Neural cell (in vitro differentiated cells): ENCODE measurements around the gene ZFPM1. TPM values are rescaled to one million over a fixed set of nuclear protein-coding genes. Genes with fewer than 3 reads are reported as not detected.

Experiments used
- H2AFZ ChIP-seq: fragments of 200-600, 300-800 bp; sonication (generic), shearing (Covaris generic); 2 replicates; pipeline ENCODE4 v1.6.0; 2014; ENCODE audit warnings: low read depth, mild to moderate bottlenecking, antibody characterized with exemption, low read length, moderate library complexity
- H3F3A ChIP-seq: fragments of 200-600 bp; shearing (Covaris generic); 2 replicates; pipeline ENCODE4 v1.6.1; 2016; ENCODE audit warnings: mild to moderate bottlenecking, moderate library complexity, mixed read lengths, antibody characterized with exemption, low read length; ENCODE audit not compliant: insufficient read depth, poor library complexity, severe bottlenecking
- H3K27ac ChIP-seq: fragments of 200-600, 300-800 bp; sonication (generic), shearing (Covaris generic); 2 replicates; pipeline ENCODE4 v1.5.1; 2014; ENCODE audit warnings: mild to moderate bottlenecking, low read length, moderate library complexity
- H3K27me3 ChIP-seq: fragments of 300-800, 200-600 bp; sonication (generic), shearing (Covaris generic); 2 replicates; pipeline ENCODE4 v1.6.0; 2014; ENCODE audit warnings: mild to moderate bottlenecking, low read depth, low read length, moderate library complexity; ENCODE audit not compliant: insufficient read depth
- H3K36me3 ChIP-seq: fragments of 300-800, 200-600 bp; sonication (generic), shearing (Covaris generic); 2 replicates; pipeline ENCODE4 v1.5.1; 2014; ENCODE audit warnings: mild to moderate bottlenecking, antibody characterized with exemption, low read length, moderate library complexity; ENCODE audit not compliant: insufficient read depth
- H3K4me2 ChIP-seq: fragments of 300-800, 200-600 bp; sonication (generic), shearing (Covaris generic); 2 replicates; pipeline ENCODE4 v1.6.0; 2014; ENCODE audit warnings: mild to moderate bottlenecking, low read length
- H3K4me3 ChIP-seq: fragments of 300-800, 200-600 bp; sonication (generic), shearing (Covaris generic); 2 replicates; pipeline ENCODE4 v1.5.1; 2014; ENCODE audit warnings: mild to moderate bottlenecking, low read length, moderate library complexity
- H3K79me2 ChIP-seq: fragments of 200-600 bp; shearing (Covaris generic); replicated peaks from 2 replicates; pipeline ENCODE4 v1.6.0; 2014; ENCODE audit warnings: mild to moderate bottlenecking, low read length, moderate library complexity; ENCODE audit not compliant: insufficient read depth
- H3K9ac ChIP-seq: fragments of 300-800, 200-600 bp; sonication (generic), shearing (Covaris generic); 2 replicates; pipeline ENCODE4 v1.6.1; 2016; ENCODE audit warnings: mild to moderate bottlenecking, low read length, mixed read lengths
- H3K9me2 ChIP-seq: fragments of 200-600 bp; shearing (Covaris generic); 2 replicates; pipeline ENCODE4 v1.6.1; 2016; ENCODE audit warnings: mild to moderate bottlenecking, low read length, mixed read lengths; ENCODE audit not compliant: insufficient read depth
- H3K9me3 ChIP-seq: fragments of 200-600, 300-800 bp; sonication (generic), shearing (Covaris generic); 2 replicates; pipeline ENCODE4 v1.6.1; 2016; ENCODE audit warnings: mild to moderate bottlenecking, mixed run types, low read length, moderate library complexity, mixed read lengths
- H4K20me1 ChIP-seq: fragments of 200-600 bp; shearing (Covaris generic); 2 replicates; pipeline ENCODE4 v1.6.1; 2016; ENCODE audit warnings: mild to moderate bottlenecking, mixed run types; ENCODE audit not compliant: insufficient read depth
- EP300 ChIP-seq: fragments of 450-650 bp; conservative IDR thresholded peaks from 2 replicates; pipeline ENCODE4 v1.6.1; 2014; ENCODE audit warnings: antibody characterized with exemption, mild to moderate bottlenecking, moderate library complexity; ENCODE audit not compliant: poor library complexity, severe bottlenecking
- EZH2 ChIP-seq: fragments of 200-600, 300-800 bp; shearing (Covaris generic), sonication (generic); IDR thresholded peaks from 2 replicates; pipeline ENCODE4 v1.6.1; 2014; ENCODE audit warnings: antibody characterized with exemption, low read length, borderline replicate concordance, mild to moderate bottlenecking; ENCODE audit not compliant: insufficient read depth, poor library complexity, severe bottlenecking
- MXI1 ChIP-seq: fragments of 450-650 bp; conservative IDR thresholded peaks from 2 replicates; pipeline ENCODE4 v1.6.1; 2014; ENCODE audit warnings: antibody characterized with exemption, mild to moderate bottlenecking; ENCODE audit not compliant: poor library complexity, severe bottlenecking
- POLR2AphosphoS5 ChIP-seq: IDR thresholded peaks from 2 replicates; pipeline ENCODE4 v1.6.1; 2012
- RAD21 ChIP-seq: fragments of 450-650 bp; conservative IDR thresholded peaks from 2 replicates; pipeline ENCODE4 v1.6.1; 2014; ENCODE audit warnings: antibody characterized with exemption, mild to moderate bottlenecking, moderate library complexity
- SMC3 ChIP-seq: fragments of 450-650 bp; conservative IDR thresholded peaks from 2 replicates; pipeline ENCODE4 v1.6.1; 2014; ENCODE audit warnings: antibody characterized with exemption, mild to moderate bottlenecking, moderate library complexity; ENCODE audit not compliant: poor library complexity
- TAF1 ChIP-seq: IDR thresholded peaks from 2 replicates; pipeline ENCODE4 v1.6.1; 2012; ENCODE audit warnings: low read depth
- polyA minus RNA-seq: library from RNA; depleted of rRNA, polyadenylated mRNA; stranded (reverse); fragments of >200 nt; gene quantifications from 2 replicates; pipeline ENCODE4 v1.2.3, GENCODE V29; 2014
- polyA plus RNA-seq: library from polyadenylated mRNA; depleted of rRNA; stranded (reverse); fragments of >200 nt; gene quantifications from 2 replicates; pipeline ENCODE4 v1.2.3, GENCODE V29; 2014
- TF ChIP-seq, protein P1 (sequence below): fragments of 450-650 bp; IDR thresholded peaks from 2 replicates; pipeline ENCODE4 v1.5.1; 2014; ENCODE audit warnings: antibody characterized with exemption, mild to moderate bottlenecking, moderate library complexity; ENCODE audit not compliant: poor library complexity, severe bottlenecking
- TF ChIP-seq, protein P2 (sequence below): IDR thresholded peaks from 2 replicates; pipeline ENCODE4 v1.6.1; 2012; ENCODE audit warnings: borderline replicate concordance

ZFPM1 gene
- polyA plus RNA-seq (0.41 and 0.60 TPM in 2 replicates), polyA minus RNA-seq (2.1 and 2.2 TPM in 2 replicates)

DNA sequence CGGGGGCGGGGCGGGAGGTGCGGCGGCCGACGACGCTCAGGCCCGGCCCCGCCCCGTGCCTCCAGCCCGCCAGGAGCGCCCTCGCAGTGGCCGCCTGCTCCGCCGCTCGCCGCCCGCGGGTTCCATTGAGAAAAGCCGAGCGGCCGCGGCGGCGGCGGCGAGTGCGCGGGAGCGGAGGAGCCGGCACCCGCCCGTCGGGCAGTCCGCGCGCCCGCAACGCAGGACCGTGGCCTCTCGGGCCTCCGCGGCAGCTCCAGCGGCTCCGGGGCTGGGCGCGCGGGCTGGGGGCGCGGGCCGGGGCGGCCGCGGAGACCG, at the start of gene ZFPM1:
Gene ZFPM1 (plus strand): TSS at position 64 of the 315 bp plus-strand sequence. CDS start 359 bp downstream, outside the sequence.
- H4K20me1 ChIP-seq: no peaks in the 10 kb centered on the region
- H2AFZ ChIP-seq: peak within 1 kb of the TSS; percentile 30
- no peak within 1 kb of the TSS for H3K4me2 ChIP-seq
- peak within 1 kb of the TSS; percentile 67 for H3K4me3 ChIP-seq
- no peaks in the 10 kb centered on the region for H3K9me3 ChIP-seq
- no peaks in the 10 kb centered on the region for H3F3A ChIP-seq
- H3K36me3 ChIP-seq: no peaks in the 10 kb centered on the region
- peaks cover 22% of the 10 kb centered on the region for H3K27me3 ChIP-seq
- H3K27ac ChIP-seq: no peak within 1 kb of the TSS
- peak within 1 kb of the TSS; percentile 48 for H3K9ac ChIP-seq
- no peaks in the 10 kb centered on the region for H3K79me2 ChIP-seq
- TF ChIP-seq, protein P1, sequence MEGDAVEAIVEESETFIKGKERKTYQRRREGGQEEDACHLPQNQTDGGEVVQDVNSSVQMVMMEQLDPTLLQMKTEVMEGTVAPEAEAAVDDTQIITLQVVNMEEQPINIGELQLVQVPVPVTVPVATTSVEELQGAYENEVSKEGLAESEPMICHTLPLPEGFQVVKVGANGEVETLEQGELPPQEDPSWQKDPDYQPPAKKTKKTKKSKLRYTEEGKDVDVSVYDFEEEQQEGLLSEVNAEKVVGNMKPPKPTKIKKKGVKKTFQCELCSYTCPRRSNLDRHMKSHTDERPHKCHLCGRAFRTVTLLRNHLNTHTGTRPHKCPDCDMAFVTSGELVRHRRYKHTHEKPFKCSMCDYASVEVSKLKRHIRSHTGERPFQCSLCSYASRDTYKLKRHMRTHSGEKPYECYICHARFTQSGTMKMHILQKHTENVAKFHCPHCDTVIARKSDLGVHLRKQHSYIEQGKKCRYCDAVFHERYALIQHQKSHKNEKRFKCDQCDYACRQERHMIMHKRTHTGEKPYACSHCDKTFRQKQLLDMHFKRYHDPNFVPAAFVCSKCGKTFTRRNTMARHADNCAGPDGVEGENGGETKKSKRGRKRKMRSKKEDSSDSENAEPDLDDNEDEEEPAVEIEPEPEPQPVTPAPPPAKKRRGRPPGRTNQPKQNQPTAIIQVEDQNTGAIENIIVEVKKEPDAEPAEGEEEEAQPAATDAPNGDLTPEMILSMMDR: no peak
- no peak for TF ChIP-seq POLR2AphosphoS5
- TF ChIP-seq, protein P2, sequence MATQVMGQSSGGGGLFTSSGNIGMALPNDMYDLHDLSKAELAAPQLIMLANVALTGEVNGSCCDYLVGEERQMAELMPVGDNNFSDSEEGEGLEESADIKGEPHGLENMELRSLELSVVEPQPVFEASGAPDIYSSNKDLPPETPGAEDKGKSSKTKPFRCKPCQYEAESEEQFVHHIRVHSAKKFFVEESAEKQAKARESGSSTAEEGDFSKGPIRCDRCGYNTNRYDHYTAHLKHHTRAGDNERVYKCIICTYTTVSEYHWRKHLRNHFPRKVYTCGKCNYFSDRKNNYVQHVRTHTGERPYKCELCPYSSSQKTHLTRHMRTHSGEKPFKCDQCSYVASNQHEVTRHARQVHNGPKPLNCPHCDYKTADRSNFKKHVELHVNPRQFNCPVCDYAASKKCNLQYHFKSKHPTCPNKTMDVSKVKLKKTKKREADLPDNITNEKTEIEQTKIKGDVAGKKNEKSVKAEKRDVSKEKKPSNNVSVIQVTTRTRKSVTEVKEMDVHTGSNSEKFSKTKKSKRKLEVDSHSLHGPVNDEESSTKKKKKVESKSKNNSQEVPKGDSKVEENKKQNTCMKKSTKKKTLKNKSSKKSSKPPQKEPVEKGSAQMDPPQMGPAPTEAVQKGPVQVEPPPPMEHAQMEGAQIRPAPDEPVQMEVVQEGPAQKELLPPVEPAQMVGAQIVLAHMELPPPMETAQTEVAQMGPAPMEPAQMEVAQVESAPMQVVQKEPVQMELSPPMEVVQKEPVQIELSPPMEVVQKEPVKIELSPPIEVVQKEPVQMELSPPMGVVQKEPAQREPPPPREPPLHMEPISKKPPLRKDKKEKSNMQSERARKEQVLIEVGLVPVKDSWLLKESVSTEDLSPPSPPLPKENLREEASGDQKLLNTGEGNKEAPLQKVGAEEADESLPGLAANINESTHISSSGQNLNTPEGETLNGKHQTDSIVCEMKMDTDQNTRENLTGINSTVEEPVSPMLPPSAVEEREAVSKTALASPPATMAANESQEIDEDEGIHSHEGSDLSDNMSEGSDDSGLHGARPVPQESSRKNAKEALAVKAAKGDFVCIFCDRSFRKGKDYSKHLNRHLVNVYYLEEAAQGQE: no peak
- TF ChIP-seq EZH2: no peak
- no peak for TF ChIP-seq RAD21
- TF ChIP-seq EP300: no peak
- no peak for TF ChIP-seq SMC3
- no peak for TF ChIP-seq MXI1
- no peak for TF ChIP-seq TAF1
- no peaks in the 10 kb centered on the region for H3K9me2 ChIP-seq

DNA sequence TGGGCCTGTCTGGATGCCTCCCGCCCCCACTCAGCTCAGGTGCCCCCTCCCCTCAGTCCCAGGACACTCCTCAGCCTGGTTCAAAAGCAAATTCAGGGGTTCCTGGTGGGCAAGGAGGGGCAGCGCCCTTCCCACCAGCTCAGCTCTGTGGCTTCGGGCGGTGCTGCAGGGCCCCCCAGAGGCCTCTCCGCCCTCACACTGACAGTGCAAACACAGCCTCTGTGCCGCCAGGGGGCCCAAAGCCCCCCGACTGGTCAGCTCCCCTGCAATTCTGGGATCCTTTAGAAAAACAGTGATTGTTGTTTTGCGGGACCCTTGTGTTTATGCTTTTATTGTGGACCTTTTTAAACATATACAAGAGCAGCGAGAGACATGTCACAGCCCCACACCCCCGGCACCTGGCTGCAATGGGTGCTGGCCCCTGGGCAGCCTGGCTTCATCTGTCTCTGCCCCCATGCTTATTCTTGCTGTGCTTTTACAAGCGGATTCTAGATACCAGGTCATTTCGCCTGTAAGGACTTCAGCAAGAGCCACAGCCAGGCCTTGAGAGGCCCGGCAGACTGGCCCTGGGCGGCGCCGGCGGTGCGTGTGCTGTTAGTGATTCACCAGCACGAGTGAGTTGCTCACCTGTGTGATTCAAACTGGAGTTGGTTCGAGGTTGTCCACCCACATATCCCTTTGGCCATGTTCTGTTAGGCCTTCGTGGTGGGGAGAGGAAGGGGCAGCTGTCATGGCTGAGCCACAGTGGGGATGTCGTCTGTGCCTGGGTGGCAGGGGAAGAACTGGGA, 49.1 kb upstream of the ZFPM1 start:
- Histone ChIP-seq H3K9me2 (no peaks in the 10 kb centered on the region), H3K4me2 (no peak overlapping the region), H3K36me3 (no peaks in the 10 kb centered on the region), H3K79me2 (no peaks in the 10 kb centered on the region), H2AFZ (no peak overlapping the region), H4K20me1 (no peaks in the 10 kb centered on the region), H3K9ac (no peak overlapping the region), H3K4me3 (no peak overlapping the region), H3K9me3 (no peaks in the 10 kb centered on the region), H3F3A (no peaks in the 10 kb centered on the region), H3K27ac (no peak overlapping the region), H3K27me3 (no peaks in the 10 kb centered on the region)
- TF ChIP-seq EP300 (no peak), POLR2AphosphoS5 (no peak), TAF1 (no peak), SMC3 (no peak), EZH2 (no peak), MXI1 (no peak), RAD21 (no peak)
- TF ChIP-seq, protein P1: no peak
- TF ChIP-seq, protein P2: no peak
